Measurements from ENCODE around the gene ADAMTS12. TPM values are rescaled to one million over a fixed set of nuclear protein-coding genes. Genes with fewer than 3 reads are reported as not detected.

The ADAMTS12 gene
- total RNA-seq, 4 donors from 2014 or later, result 0.60 to 4.1 (median 1.3) TPM

DNA sequence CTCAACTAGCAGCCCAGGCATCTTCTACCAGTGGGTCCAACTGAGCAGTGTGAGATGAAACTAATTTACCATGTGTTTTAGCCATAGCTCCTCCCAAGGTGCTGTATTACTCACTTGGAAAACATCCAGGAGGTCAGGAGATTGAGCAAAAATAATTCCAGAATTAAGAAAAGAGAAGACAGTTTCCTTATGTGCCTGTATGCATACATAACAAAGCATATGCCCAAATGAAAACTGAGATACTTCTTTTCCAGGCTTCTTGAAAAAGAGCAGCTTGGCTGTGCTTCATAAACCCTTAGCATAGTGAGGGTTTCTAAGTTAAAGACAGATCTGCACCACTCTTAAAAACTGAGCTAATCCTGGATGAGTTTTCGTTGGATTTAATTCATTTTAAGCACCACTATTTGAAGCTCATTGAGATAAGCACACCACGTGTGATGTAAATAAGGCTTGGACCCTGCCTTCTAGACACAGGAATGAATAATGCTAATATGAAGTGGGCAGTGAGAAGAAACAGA, 119.4 kb downstream of the ADAMTS12 start:
- Histone ChIP-seq H3K4me3 (no peak overlapping the region), H3K36me3 (no peaks in the 10 kb centered on the region), H3K27ac (no peak overlapping the region), H3K27me3 (no peaks in the 10 kb centered on the region), H3K4me1 (peaks cover 0 to 4% (median 0%) of the 10 kb centered on the region in 4 donors), H3K9me3 (no peaks in the 10 kb centered on the region)
- no peak for DNase-seq
- intact Hi-C loops (cut with DNase I; ENCODE audit: low total_unique reads) (no loop called here), in situ Hi-C loops (cut with MboI; ENCODE audit: low pct_ligation_motif_present in 1 of 4, low pct_unique_long_range_greater_than_20kb in 1 of 4, low sequenced_read_pairs in 3 of 4) (no loop called here)
- WGBS, 2 donors (ENCODE audit: low coverage in 1 of 2), result 29 to 41% methylated on average over 2 of the region's 2 CpGs
- TF ChIP-seq POLR2A (IDR thresholded peaks at IDR 0.05), result no peak
- TF ChIP-seq, protein P1, sequence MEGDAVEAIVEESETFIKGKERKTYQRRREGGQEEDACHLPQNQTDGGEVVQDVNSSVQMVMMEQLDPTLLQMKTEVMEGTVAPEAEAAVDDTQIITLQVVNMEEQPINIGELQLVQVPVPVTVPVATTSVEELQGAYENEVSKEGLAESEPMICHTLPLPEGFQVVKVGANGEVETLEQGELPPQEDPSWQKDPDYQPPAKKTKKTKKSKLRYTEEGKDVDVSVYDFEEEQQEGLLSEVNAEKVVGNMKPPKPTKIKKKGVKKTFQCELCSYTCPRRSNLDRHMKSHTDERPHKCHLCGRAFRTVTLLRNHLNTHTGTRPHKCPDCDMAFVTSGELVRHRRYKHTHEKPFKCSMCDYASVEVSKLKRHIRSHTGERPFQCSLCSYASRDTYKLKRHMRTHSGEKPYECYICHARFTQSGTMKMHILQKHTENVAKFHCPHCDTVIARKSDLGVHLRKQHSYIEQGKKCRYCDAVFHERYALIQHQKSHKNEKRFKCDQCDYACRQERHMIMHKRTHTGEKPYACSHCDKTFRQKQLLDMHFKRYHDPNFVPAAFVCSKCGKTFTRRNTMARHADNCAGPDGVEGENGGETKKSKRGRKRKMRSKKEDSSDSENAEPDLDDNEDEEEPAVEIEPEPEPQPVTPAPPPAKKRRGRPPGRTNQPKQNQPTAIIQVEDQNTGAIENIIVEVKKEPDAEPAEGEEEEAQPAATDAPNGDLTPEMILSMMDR (IDR thresholded peaks at IDR 0.05), result no peak
- TF ChIP-seq POLR2AphosphoS5 (IDR thresholded peaks at IDR 0.05), result no peak
- no peak for TF ChIP-seq EP300 (IDR thresholded peaks at IDR 0.05; ENCODE audit: low read depth)

DNA sequence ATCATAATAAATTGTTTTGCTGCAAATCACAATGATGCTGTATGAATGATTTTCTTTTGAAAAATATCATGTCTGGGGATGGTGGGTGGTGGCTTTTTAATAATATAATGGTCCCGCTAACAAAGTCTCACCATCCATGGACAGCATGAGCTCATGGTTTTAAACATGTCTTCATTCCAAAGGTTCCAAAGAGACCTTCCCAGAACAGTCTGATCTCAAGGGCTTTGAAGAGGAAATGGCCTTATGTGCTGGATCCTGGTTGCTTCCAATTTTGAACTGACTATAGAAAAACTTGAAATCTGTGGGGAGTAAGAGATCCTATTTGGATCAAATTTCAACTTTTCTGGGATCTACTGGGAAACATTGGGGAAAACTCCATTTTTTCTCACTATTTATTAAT, 121.8 kb downstream of the ADAMTS12 start:
- no peak for DNase-seq
- in situ Hi-C loops (cut with MboI; ENCODE audit: low pct_ligation_motif_present in 1 of 4, low pct_unique_long_range_greater_than_20kb in 1 of 4, low sequenced_read_pairs in 3 of 4), result no loop called here
- Histone ChIP-seq H3K36me3 (no peaks in the 10 kb centered on the region), H3K27ac (no peak overlapping the region), H3K4me1 (peaks cover 0 to 4% (median 0%) of the 10 kb centered on the region in 4 donors), H3K27me3 (no peaks in the 10 kb centered on the region), H3K4me3 (no peak overlapping the region), H3K9me3 (no peaks in the 10 kb centered on the region)
- TF ChIP-seq POLR2AphosphoS5 (IDR thresholded peaks at IDR 0.05) (no peak), EP300 (IDR thresholded peaks at IDR 0.05; ENCODE audit: low read depth) (no peak), POLR2A (IDR thresholded peaks at IDR 0.05) (no peak)
- TF ChIP-seq, protein P1 (IDR thresholded peaks at IDR 0.05), result no peak
- intact Hi-C loops (cut with DNase I; ENCODE audit: low total_unique reads), result loop anchor here (10.0 kb wide), 1 partner anchor 295 kb away; no protein-coding TSS in a partner anchor
- WGBS, 2 donors (ENCODE audit: low coverage in 1 of 2), result 97 to 100% methylated on average over 1 of the region's 1 CpG

DNA sequence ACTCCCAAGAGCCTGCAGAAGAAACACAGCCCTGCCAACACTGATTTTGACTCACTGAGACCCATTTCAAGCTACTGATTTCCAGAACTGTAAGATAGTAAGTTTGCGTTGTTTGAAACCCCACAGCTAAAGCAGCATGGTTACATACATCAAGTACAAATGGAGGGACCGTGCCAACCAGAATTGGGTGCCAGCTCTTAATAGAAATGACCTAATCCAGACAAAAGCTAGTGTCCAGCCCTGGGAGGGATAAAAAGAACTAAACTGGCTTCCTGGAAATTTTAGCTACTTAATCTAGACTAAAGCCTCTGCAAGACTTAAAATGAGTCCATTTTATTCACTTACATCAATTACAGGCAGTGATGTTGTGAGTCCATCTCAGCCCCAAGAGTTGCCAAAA, 122.6 kb downstream of the ADAMTS12 start:
- intact Hi-C loops (cut with DNase I; ENCODE audit: low total_unique reads), result loop anchor here (10.0 kb wide), 1 partner anchor 294 kb away; no protein-coding TSS in a partner anchor
- no peak for TF ChIP-seq POLR2A (IDR thresholded peaks at IDR 0.05)
- TF ChIP-seq EP300 (IDR thresholded peaks at IDR 0.05; ENCODE audit: low read depth), result no peak
- TF ChIP-seq, protein P1 (IDR thresholded peaks at IDR 0.05), result no peak
- TF ChIP-seq POLR2AphosphoS5 (IDR thresholded peaks at IDR 0.05), result no peak

DNA sequence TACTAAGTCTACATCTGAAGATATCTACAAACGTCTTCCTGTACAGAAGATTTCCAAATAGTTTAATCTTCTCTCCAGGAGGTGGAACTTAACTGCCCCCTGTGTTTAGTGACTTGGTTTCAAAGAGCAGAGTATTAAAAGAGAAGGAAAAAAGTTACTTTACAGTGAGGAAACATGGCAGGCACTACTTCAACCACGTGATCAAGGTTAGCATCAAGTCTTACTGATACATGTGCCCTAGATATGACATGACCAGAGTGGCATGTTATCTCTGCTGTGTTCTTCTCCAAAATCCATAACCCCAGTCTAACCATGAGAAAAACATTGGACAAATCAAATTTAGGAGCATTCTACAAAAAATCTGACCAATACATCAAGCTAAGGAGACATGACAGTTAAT, 125.8 kb downstream of the ADAMTS12 start:
- in situ Hi-C loops (cut with MboI; ENCODE audit: low pct_ligation_motif_present in 1 of 4, low pct_unique_long_range_greater_than_20kb in 1 of 4, low sequenced_read_pairs in 3 of 4) (no loop called here), intact Hi-C loops (cut with DNase I; ENCODE audit: low total_unique reads) (loop anchor here (10.0 kb wide), 1 partner anchor 291 kb away; no protein-coding TSS in a partner anchor)
- Histone ChIP-seq H3K27ac (no peak overlapping the region), H3K4me1 (peaks cover 0 to 4% (median 0%) of the 10 kb centered on the region in 4 donors), H3K4me3 (no peak overlapping the region), H3K9me3 (no peaks in the 10 kb centered on the region), H3K27me3 (no peaks in the 10 kb centered on the region), H3K36me3 (no peaks in the 10 kb centered on the region)
- WGBS, 2 donors (ENCODE audit: low coverage in 1 of 2), result 40 to 68% methylated on average over 2 of the region's 2 CpGs
- TF ChIP-seq POLR2A (IDR thresholded peaks at IDR 0.05) (no peak), POLR2AphosphoS5 (IDR thresholded peaks at IDR 0.05) (no peak), EP300 (IDR thresholded peaks at IDR 0.05; ENCODE audit: low read depth) (no peak)
- TF ChIP-seq, protein P1 (IDR thresholded peaks at IDR 0.05), result no peak
- DNase-seq, result no peak

More for the DNA sequence above, 122.6 kb downstream of the ADAMTS12 start:
- 74% methylated on average over 2 of the region's 2 CpGs; no CpG with 5 or more reads in 1 of the 2 donors for WGBS, 2 donors (ENCODE audit: low coverage in 1 of 2)
- no peak for DNase-seq
- Histone ChIP-seq H3K4me3 (no peak overlapping the region), H3K27me3 (no peaks in the 10 kb centered on the region), H3K4me1 (peaks cover 0 to 4% (median 0%) of the 10 kb centered on the region in 4 donors), H3K36me3 (no peaks in the 10 kb centered on the region), H3K27ac (no peak overlapping the region), H3K9me3 (no peaks in the 10 kb centered on the region)
- in situ Hi-C loops (cut with MboI; ENCODE audit: low pct_ligation_motif_present in 1 of 4, low pct_unique_long_range_greater_than_20kb in 1 of 4, low sequenced_read_pairs in 3 of 4), result no loop called here

Data from transverse colon (tissue), 4 donors.